Fibroblast of pulmonary artery (primary cell): Measurements from ENCODE around the gene ZNF146.
"Not testable (repeated sequence)": the region's sequence is repeated elsewhere in the genome, so short reads cannot be mapped to it uniquely, and the experiment has no call there.

ENCODE experiments used
- DNase-seq: peaks from one replicate; pipeline ENCODE4 v3.0.0-alpha.2; 2010; ENCODE audit warnings: low read depth
- H3K4me3 ChIP-seq: replicated peaks from 2 replicates; pipeline ENCODE4 v1.5.1; 2011; ENCODE audit warnings: low read depth, mild to moderate bottlenecking, control low read depth, low read length, moderate library complexity
- CTCF ChIP-seq: IDR thresholded peaks from 2 replicates; pipeline ENCODE4 v1.5.1; 2011; ENCODE audit warnings: mild to moderate bottlenecking, control low read depth, low read length, inconsistent platforms; ENCODE audit errors: missing control alignments

Gene ZNF146

GRCh38 chr19:36265856-36266374 lies 51.0 kb downstream of the ZNF146 start:
- no peak for DNase-seq
- TF ChIP-seq CTCF, result no peak
- no peak overlapping the region for H3K4me3 ChIP-seq

GRCh38 chr19:36266375-36266961 lies 51.6 kb downstream of the ZNF146 start:
- H3K4me3 ChIP-seq, result no peak overlapping the region
- no peak for DNase-seq
- no peak for TF ChIP-seq CTCF

GRCh38 chr19:36267061-36267845 lies 52.3 kb downstream of the ZNF146 start:
- no peak for TF ChIP-seq CTCF
- no peak for DNase-seq
- H3K4me3 ChIP-seq, result no peak overlapping the region

- not testable (repeated sequence) for DNase-seq, H3K4me3 ChIP-seq
These were observed 53.2 kb downstream of the ZNF146 start for GRCh38 chr19:36268081-36268480.

GRCh38 chr19:36268591-36268990 lies 53.7 kb downstream of the ZNF146 start:
- not testable (repeated sequence) for DNase-seq, H3K4me3 ChIP-seq

- DNase-seq, H3K4me3 ChIP-seq: not testable (repeated sequence)
These were observed 54.4 kb downstream of the ZNF146 start for GRCh38 chr19:36269295-36269694.
